ENCODE data around the gene SNAP23.
"Not testable (repeated sequence)": the region's sequence is repeated elsewhere in the genome, so short reads cannot be mapped to it uniquely, and the experiment has no call there.

Gene SNAP23

DNA sequence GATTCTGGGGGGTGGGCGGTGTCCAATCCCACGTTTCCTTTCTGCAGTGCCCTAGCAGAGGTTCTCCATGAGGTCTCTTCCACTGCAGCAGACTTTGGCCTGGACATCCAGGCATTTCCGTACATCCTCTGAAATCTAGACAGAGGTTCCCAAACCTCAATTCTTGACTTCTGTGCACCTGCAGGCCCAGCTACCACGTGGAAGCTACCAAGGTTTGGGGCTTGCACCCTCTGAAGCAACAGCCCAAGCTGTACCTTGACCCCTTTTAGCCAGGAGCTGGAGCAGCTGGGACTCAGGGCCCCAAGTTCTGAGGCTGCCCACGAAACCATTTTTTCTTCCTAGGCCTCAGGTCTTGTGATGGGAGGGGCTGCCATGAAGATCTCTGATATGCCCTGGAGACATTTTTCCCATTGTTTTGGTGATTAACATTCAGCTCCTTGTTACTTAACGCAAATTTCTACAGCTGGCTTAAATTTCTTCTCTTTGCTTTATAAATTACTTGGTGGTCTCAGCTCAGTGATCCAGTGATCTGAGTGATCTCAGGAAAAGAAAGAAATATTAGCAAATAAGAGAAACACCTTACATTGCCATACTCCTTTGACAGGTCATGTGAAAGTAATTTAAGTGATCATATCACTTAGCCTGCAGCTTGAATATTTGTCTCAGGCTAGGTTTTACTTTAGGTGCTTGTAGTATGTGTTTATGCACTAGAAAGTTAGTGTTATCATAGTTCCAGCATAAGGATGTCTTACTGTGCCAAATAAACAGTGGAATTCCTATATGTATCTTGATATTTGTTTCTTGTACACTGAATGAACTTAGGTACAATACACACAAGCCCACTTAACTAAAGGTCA is 3.0 kb downstream of the SNAP23 start:
- no peak for DNase-seq (ENCODE audit: low read depth)

DNA sequence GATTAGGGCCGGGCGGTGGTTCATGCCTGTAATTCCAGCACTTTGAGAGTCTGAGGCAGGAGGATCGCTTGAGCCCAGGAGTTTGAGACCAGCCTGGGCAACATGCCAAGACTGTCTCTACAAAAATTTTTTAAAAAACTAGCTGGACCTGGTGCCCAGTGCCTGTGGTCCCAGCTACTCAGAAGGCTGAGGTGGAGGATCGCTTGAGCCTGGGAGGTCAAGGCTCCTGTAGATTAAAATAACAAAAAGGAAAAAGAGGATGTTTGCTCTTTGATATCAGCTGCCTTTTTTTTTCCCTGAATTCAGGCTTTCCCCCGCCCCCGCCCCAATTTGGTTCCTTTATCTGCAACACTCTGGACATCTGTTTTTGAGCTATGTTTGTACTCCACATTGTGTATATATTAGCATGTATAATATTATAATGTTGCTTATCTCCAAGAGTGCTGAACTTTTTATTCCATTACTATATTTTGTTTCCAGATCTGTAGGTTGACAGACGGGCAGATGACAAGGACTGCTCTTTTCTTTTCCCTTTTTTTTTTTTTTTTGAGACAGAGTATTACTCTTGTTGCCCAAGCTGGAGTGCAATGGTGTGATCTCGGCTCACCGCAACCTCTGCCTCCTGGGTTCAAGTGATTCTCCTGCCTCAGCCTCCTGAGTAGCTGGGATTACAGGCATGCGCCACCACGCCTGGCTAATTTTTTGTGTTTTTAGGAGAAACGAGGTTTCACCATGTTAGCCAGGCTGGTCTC is 4.6 kb downstream of the SNAP23 start:
- DNase-seq (ENCODE audit: low read depth) = no peak

DNA sequence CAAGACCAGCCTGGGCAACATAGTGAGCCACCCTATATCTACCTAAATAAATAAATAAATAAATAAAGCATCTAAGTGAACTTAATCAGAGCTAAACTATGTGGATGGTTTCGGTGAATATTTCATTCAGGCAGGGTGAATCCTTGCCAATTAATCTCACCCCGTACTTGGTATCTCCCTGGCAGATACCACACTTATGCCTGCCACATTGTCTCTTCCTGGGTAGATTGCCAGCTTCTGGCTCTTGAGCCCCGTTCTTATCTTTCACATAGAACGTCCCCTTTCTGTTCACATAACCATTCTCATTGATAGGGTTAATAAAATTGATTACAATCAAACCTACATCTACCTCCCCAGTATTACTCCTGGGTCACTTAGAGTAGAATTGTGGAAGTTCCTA is 7.0 kb downstream of the SNAP23 start:
- DNase-seq (ENCODE audit: low read depth) = no peak

- DNase-seq (ENCODE audit: low read depth) = no peak
Measured at GRCh38 chr15:42503825-42504224, 8.4 kb downstream of the SNAP23 start.

GRCh38 chr15:42504631-42505030 is 9.2 kb downstream of the SNAP23 start:
- DNase-seq (ENCODE audit: low read depth) = no peak

DNA sequence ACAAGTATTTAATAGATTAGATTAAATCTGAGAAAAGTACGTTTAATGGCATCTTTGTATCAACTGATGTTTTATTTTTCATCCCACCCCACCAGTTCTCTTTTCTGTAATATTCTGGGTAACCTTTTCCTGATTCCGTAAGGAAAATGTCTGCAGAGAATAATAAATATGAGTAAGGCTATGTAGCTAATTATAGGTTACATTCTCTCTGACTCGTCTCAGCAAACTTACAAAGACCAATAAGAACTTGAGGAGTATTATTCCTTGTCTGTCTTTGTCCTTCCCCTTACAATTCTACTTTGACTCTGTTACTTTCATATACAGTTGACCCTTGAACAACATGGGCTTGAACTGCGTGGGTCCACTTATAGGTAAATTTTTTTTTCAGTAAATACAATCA is 12.1 kb downstream of the SNAP23 start:
- DNase-seq (ENCODE audit: low read depth) = no peak

DNA sequence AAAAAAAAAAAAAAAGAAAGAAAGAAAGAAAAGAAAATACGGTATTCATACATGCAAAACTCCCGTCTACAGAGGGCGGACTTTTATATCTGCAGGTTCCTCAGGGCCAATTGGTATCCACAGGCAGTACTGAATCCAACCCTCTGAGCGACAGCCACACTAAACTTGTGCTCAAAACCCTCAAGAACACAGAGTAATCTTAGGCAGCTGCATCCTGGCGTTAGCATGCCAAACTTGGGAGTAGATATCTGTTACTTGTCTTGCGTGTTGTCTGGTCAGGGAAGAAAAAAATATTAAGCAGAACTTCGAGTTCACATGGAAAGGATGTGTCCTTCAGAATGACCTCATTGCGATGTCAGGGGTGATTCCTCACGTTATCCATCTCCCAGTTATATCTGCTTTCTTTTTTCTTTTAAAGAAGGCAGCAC is 12.8 kb downstream of the SNAP23 start:
- DNase-seq (ENCODE audit: low read depth) = no peak

GRCh38 chr15:42510258-42511006 is 15.0 kb downstream of the SNAP23 start:
- no peak for DNase-seq (ENCODE audit: low read depth)

- DNase-seq (ENCODE audit: low read depth) = no peak
Measured at GRCh38 chr15:42511007-42511391, 15.6 kb downstream of the SNAP23 start.

- no peak for DNase-seq (ENCODE audit: low read depth)
Measured at GRCh38 chr15:42523331-42523730, 27.9 kb downstream of the SNAP23 start.

DNA sequence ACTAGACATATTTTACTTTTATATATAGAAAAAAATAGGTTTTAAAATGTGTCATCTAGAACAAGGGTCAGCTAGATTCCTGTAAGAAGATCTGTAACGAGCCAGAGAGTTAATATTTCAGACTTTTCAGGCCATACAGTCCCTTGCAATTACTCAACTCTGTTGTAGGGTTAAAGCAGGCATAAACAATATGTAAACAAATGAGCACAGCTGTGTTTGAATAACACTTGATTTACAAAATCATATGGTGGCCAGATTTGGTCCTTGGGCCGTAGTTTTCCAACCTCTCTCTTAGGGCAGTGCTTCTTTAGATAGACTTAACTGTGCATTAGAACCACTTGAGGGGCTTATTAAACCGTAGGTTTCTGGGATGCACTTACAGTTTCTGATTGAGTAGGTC is 33.5 kb downstream of the SNAP23 start:
- DNase-seq (ENCODE audit: low read depth) = no peak

DNA sequence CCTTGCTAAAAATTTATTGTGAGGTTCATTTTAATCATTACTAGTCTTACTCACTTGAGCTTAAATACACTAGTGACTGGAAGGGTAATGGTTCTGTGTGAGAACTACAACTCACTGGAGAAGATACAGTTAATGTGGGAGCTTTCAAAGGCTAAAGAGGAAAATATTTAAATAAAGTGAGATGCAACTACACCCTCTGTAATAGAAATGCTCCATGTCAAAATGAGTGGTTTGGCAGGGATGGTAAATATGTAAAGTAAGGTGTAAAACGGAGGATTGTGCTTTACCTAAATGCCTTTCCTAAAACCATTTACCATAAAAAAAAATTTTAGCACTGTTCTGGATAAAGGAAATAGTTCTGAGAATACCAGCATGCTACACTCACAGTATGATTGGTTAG is 37.8 kb downstream of the SNAP23 start:
- DNase-seq (ENCODE audit: low read depth) = no peak

GRCh38 chr15:42544853-42545629 is 49.6 kb downstream of the SNAP23 start:
- no peak for DNase-seq (ENCODE audit: low read depth)

- DNase-seq (ENCODE audit: low read depth) = no peak
Measured at GRCh38 chr15:42547918-42548248, 52.4 kb downstream of the SNAP23 start.

DNA sequence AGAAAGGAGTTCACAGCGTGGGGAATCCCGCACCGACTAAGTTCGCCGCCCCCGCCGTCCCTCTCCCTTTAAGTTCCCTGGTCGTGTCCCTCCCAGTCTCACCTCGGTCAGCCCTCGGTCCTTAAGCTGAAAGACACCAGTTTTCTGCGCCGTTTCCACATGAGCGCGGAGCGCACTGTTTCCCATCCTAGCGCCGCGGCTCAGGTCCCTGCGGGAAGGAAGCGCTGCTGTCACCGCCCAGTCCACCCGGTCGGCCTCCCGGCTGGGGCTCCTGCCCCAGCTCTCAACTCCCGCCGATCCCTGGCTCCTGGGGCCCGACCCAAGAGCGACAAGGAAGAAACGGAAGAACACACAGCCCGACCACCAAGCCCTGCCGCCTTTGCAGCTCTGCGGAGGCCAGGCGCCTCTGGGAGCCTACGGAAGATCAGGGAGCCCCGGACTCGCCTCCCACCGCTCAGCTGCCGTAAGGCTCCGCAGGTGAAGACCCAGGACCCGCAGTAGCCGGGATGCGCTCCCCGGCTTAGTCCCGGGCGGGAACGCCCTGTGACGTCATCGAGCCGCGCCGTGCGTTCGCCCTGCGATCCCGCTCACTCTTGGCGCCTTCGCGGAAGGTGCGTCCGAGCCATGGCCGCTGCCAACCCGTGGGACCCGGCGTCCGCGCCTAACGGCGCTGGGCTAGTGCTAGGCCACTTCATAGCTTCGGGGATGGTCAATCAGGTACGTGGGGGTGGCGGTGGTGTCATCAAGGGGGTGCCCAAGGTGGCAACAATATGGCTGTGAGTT is 53.0 kb downstream of the SNAP23 start, which contains the start of the genes HAUS2 and LRRC57:
Gene HAUS2, plus strand, starts transcription at position 590 of the 783 bp plus-strand sequence. Its CDS starts 35 bp downstream, at position 625.
Gene LRRC57, minus strand, starts transcription at position 545 of the 783 bp plus-strand sequence. Its CDS starts 359 bp downstream, at position 186.
- peak; percentile 80 for DNase-seq (ENCODE audit: low read depth)

GRCh38 chr15:42549032-42549491 is 53.6 kb downstream of the SNAP23 start:
- no peak for DNase-seq (ENCODE audit: low read depth)

DNA sequence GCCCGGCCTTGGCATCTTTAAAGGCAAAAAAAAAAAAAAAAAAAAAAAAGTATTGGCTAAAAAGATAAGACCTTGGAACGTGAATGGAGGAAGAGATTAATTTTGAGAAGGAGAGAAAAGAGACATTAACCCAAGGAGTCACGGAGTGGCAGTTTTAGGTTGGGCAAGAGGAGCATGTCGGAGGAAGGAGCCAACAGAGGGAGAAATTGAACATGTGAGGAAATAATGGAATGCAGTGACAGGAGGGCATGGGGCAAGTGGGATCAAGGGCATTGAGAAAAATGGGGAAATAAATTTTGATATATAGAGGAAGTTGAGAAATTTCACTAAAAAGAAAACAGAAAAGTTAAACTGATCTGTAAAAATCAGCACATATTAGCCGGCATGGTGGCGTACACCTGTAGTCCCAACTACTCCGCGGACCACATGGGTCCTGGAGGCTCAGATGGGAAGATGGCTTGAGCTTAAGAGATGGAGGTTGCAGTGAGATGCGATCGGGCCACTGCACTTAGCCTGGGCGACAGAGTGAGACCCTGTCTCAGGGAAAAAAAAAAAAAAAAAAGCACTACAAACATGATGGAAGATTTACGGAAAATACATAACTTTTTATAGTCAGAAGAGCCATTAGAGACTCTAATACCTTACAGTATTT is 54.4 kb downstream of the SNAP23 start:
- DNase-seq (ENCODE audit: low read depth) = no peak

DNA sequence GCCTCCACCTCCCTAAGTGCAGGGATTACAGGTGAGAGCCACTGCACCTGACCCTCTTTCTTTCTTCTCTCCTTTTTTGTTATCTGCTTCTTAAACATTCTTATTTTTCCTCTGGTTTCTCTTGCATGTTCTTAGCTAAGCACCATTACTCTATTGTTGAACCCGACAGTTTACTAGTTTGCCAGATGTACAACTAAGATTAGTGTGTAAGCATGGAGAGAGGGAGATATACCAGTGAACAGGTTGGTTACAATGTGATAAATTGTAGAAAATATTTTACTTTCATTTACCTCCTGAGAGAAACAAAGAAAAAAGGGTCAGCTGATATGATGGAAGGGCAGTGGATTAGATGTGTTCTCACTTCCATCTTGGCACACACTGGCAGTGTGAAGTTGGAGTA is 58.1 kb downstream of the SNAP23 start:
- no peak for DNase-seq (ENCODE audit: low read depth)

- not testable (repeated sequence) for DNase-seq (ENCODE audit: low read depth)
Measured at GRCh38 chr15:42556550-42557207, 61.2 kb downstream of the SNAP23 start.

GRCh38 chr15:42558739-42559138 is 63.3 kb downstream of the SNAP23 start:
- DNase-seq (ENCODE audit: low read depth) = no peak

Data from activated T-cell treated with anti-CD3 and anti-CD28 coated beads for 1 hour (primary cell).